Testis (tissue), 2 donors: ENCODE measurements around the gene NPLOC4.

Experiments
- CTCF ChIP-seq, 3 experiments: fragments of 450-650 bp in 2 of 3; fragments of 200-600 bp in 1 of 3; sonication (generic) in 1 of 3; IDR thresholded peaks; one replicate each; pipeline ENCODE4 v1.5.1; 2016 to 2019; ENCODE audit warnings: antibody characterized with exemption in 3 of 3, mild to moderate bottlenecking in 2 of 3, moderate library complexity in 1 of 3
- POLR2A ChIP-seq: fragments of 450-650 bp; IDR thresholded peaks from one replicate; pipeline ENCODE4 v1.6.1; 2017; ENCODE audit warnings: antibody characterized with exemption, mild to moderate bottlenecking, moderate library complexity

GRCh38 chr17:81528384-81528650 is 108.6 kb downstream of the NPLOC4 start:
- TF ChIP-seq POLR2A = no peak
- TF ChIP-seq CTCF (IDR thresholded peaks at IDR 0.05) = no peak
